ENCODE measurements around the gene PLCB2. TPM values are rescaled to one million over a fixed set of nuclear protein-coding genes. Genes with fewer than 3 reads are reported as not detected.

Gene PLCB2
- total RNA-seq, 1 experiment from 2014 or later: 7.4 TPM

- Histone ChIP-seq H3K79me1 (ENCODE audit: insufficient read depth, low read depth, low read length, poor library complexity, severe bottlenecking) (no peaks in the 10 kb centered on the region), H2BK20ac (ENCODE audit: low read depth, low read length, poor library complexity, severe bottlenecking) (no peak overlapping the region), H3K23me2 (ENCODE audit: insufficient read length, low read depth, low read length, poor library complexity, severe bottlenecking) (peaks cover 10% of the 10 kb centered on the region), H4K5ac (ENCODE audit: insufficient read length, low read depth, low read length) (no peak overlapping the region), H3K14ac (ENCODE audit: insufficient read depth, low read length) (no peak overlapping the region), H2BK12ac (ENCODE audit: insufficient read length, low read depth, low read length) (no peak overlapping the region), H3K27me3 (ENCODE audit: insufficient read depth, low read length) (peaks cover 37% of the 10 kb centered on the region; the same call in 1 of the 2 replicates), H3K4me2 (ENCODE audit: insufficient read depth, insufficient read length, low read length) (peak overlapping the region; percentile 41), H3K18ac (ENCODE audit: insufficient read length, low read depth, low read length) (no peak overlapping the region), H3K4me1 (ENCODE audit: insufficient read depth, low read length) (peaks cover 3% of the 10 kb centered on the region; the same call in 1 of the 2 replicates), H2BK15ac (ENCODE audit: low read depth, low read length) (no peak overlapping the region), H3T11ph (ENCODE audit: low read length) (no peak overlapping the region), H4K8ac (replicated peaks; ENCODE audit: insufficient read length, low read depth, low read length) (no peak overlapping the region), H2AK5ac (ENCODE audit: insufficient read length, low read length) (no peak overlapping the region), H3K9me3 (ENCODE audit: control insufficient read depth, low read depth, low read length) (no peaks in the 10 kb centered on the region), H2BK120ac (ENCODE audit: low read depth, low read length, poor library complexity, severe bottlenecking) (no peak overlapping the region), H3K4ac (ENCODE audit: low read depth, low read length) (no peak overlapping the region), H3K56ac (ENCODE audit: insufficient read length, low read depth, low read length) (no peak overlapping the region), H3K27ac (ENCODE audit: insufficient read length, low read depth, low read length) (no peak overlapping the region), H3K79me2 (ENCODE audit: insufficient read depth, low read length) (no peaks in the 10 kb centered on the region), H3K23ac (ENCODE audit: insufficient read length, low read depth, low read length) (no peak overlapping the region), H4K20me1 (ENCODE audit: control insufficient read depth, insufficient read depth, insufficient read length) (no peaks in the 10 kb centered on the region), H3K9ac (ENCODE audit: extremely low read depth, insufficient read length, low read length) (no peak overlapping the region), H2AFZ (ENCODE audit: low read length) (no peak overlapping the region), H2BK5ac (ENCODE audit: insufficient read length, low read length) (no peak overlapping the region), H4K91ac (ENCODE audit: insufficient read length, low read depth, low read length) (no peak overlapping the region)
- Mint-ChIP-seq H3K27ac (no peak overlapping the region), H3K4me3 (no peak overlapping the region; a peak in 1 of 5 replicates), H3K9me3 (no peaks in the 10 kb centered on the region; a peak in 1 of 5 replicates), H3K27me3 (ENCODE audit: low read depth) (peaks cover 86% of the 10 kb centered on the region), H3K4me1 (peaks cover 38 to 67% of the 10 kb centered on the region in 2 experiments), H3K36me3 (ENCODE audit: insufficient read depth in 1 of 3, low read depth in 3 of 3) (no peaks in the 10 kb centered on the region; a peak in 2 of 7 replicates)
- DNase-seq: no peak
- no CpG with 5 or more reads among the region's 51 CpGs for WGBS (ENCODE audit: extremely low coverage, insufficient read length, low lambda C conversion rate)
- TF ChIP-seq, protein P1, sequence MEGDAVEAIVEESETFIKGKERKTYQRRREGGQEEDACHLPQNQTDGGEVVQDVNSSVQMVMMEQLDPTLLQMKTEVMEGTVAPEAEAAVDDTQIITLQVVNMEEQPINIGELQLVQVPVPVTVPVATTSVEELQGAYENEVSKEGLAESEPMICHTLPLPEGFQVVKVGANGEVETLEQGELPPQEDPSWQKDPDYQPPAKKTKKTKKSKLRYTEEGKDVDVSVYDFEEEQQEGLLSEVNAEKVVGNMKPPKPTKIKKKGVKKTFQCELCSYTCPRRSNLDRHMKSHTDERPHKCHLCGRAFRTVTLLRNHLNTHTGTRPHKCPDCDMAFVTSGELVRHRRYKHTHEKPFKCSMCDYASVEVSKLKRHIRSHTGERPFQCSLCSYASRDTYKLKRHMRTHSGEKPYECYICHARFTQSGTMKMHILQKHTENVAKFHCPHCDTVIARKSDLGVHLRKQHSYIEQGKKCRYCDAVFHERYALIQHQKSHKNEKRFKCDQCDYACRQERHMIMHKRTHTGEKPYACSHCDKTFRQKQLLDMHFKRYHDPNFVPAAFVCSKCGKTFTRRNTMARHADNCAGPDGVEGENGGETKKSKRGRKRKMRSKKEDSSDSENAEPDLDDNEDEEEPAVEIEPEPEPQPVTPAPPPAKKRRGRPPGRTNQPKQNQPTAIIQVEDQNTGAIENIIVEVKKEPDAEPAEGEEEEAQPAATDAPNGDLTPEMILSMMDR (conservative IDR thresholded peaks at IDR 0.05): no peak
These were observed 26.0 kb downstream of the PLCB2 start for GRCh38 chr15:40281801-40282146.

All from H9 (cell line).